PC-9 (cell line): ENCODE results near the gene MYO15B.

ENCODE experiments used
- EZH2 ChIP-seq: fragments of 200-600 bp; sonication (generic); IDR thresholded peaks from 2 replicates; pipeline ENCODE4 v1.8.0; 2017; ENCODE audit warnings: antibody characterized with exemption, low read depth
- TF ChIP-seq, protein P1 (sequence below): fragments of 200-600 bp; sonication (generic); conservative IDR thresholded peaks from 2 replicates; pipeline ENCODE4 v1.6.1; 2017; ENCODE audit warnings: mixed run types, antibody characterized with exemption, mild to moderate bottlenecking, moderate library complexity

- TF ChIP-seq EZH2 = no peak
- TF ChIP-seq, protein P1, sequence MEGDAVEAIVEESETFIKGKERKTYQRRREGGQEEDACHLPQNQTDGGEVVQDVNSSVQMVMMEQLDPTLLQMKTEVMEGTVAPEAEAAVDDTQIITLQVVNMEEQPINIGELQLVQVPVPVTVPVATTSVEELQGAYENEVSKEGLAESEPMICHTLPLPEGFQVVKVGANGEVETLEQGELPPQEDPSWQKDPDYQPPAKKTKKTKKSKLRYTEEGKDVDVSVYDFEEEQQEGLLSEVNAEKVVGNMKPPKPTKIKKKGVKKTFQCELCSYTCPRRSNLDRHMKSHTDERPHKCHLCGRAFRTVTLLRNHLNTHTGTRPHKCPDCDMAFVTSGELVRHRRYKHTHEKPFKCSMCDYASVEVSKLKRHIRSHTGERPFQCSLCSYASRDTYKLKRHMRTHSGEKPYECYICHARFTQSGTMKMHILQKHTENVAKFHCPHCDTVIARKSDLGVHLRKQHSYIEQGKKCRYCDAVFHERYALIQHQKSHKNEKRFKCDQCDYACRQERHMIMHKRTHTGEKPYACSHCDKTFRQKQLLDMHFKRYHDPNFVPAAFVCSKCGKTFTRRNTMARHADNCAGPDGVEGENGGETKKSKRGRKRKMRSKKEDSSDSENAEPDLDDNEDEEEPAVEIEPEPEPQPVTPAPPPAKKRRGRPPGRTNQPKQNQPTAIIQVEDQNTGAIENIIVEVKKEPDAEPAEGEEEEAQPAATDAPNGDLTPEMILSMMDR = no peak
Observed at GRCh38 chr17:75591722-75592302, 4.2 kb downstream of the MYO15B start.
